GM19035 (cell line): ENCODE data around the gene SOS2.
"Not testable (repeated sequence)": the region's sequence is repeated elsewhere in the genome, so short reads cannot be mapped to it uniquely, and the experiment has no call there.

Experiments used
- ATAC-seq: cut with Tn5 transposase; IDR thresholded peaks from one replicate; pipeline ENCODE4 v1.9.1; 2021; ENCODE audit not compliant: unreplicated experiment

SOS2 gene

GRCh38 chr14:50086321-50086711, 145.1 kb downstream of the SOS2 start:
- no peak for ATAC-seq

GRCh38 chr14:50085570-50086320, 145.6 kb downstream of the SOS2 start:
- peak; percentile 62 for ATAC-seq

GRCh38 chr14:50084666-50085065, 146.7 kb downstream of the SOS2 start:
- ATAC-seq, result no peak

- ATAC-seq, result peak; percentile 38
Measured at GRCh38 chr14:50083467-50084337, 147.7 kb downstream of the SOS2 start.

GRCh38 chr14:50082784-50083466, 148.5 kb downstream of the SOS2 start:
- ATAC-seq, result peak; percentile 67

GRCh38 chr14:50082308-50082742, 149.1 kb downstream of the SOS2 start:
- ATAC-seq, result no peak

- not testable (repeated sequence) for ATAC-seq
Measured at GRCh38 chr14:50079103-50079502, 152.3 kb downstream of the SOS2 start.

GRCh38 chr14:50073663-50074062, 157.7 kb downstream of the SOS2 start:
- not testable (repeated sequence) for ATAC-seq

GRCh38 chr14:50072395-50072794, 159.0 kb downstream of the SOS2 start:
- ATAC-seq, result no peak

- ATAC-seq, result no peak
Measured at GRCh38 chr14:50070840-50071548, 160.4 kb downstream of the SOS2 start.

- no peak for ATAC-seq
Measured at GRCh38 chr14:50070230-50070629, 161.1 kb downstream of the SOS2 start.

GRCh38 chr14:50069325-50069724, 162.1 kb downstream of the SOS2 start:
- ATAC-seq, result no peak

GRCh38 chr14:50068496-50068895, 162.9 kb downstream of the SOS2 start:
- no peak for ATAC-seq

- no peak for ATAC-seq
Measured at GRCh38 chr14:50067723-50068495, 163.5 kb downstream of the SOS2 start.
